Mammary microvascular endothelial cell (primary cell): ENCODE data around the gene VAV3. TPM values are rescaled to one million over a fixed set of nuclear protein-coding genes. Genes with fewer than 3 reads are reported as not detected.

Experiments used
- total RNA-seq: library from RNA; depleted of rRNA; stranded (reverse); fragments of >200 nt; gene quantifications from 2 replicates; pipeline ENCODE4 v1.2.3, GENCODE V29; 2015

The VAV3 gene, protein sequence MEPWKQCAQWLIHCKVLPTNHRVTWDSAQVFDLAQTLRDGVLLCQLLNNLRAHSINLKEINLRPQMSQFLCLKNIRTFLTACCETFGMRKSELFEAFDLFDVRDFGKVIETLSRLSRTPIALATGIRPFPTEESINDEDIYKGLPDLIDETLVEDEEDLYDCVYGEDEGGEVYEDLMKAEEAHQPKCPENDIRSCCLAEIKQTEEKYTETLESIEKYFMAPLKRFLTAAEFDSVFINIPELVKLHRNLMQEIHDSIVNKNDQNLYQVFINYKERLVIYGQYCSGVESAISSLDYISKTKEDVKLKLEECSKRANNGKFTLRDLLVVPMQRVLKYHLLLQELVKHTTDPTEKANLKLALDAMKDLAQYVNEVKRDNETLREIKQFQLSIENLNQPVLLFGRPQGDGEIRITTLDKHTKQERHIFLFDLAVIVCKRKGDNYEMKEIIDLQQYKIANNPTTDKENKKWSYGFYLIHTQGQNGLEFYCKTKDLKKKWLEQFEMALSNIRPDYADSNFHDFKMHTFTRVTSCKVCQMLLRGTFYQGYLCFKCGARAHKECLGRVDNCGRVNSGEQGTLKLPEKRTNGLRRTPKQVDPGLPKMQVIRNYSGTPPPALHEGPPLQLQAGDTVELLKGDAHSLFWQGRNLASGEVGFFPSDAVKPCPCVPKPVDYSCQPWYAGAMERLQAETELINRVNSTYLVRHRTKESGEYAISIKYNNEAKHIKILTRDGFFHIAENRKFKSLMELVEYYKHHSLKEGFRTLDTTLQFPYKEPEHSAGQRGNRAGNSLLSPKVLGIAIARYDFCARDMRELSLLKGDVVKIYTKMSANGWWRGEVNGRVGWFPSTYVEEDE
- total RNA-seq = 4.0 and 5.1 TPM in 2 replicates

GRCh38 chr1:107965110-107965991, at the start of gene VAV3:
VAV3 (minus strand) TSS chr1:107965180; CDS start chr1:107964869, 311 bp downstream.

Other genes starting within 250 kb of the VAV3 start
- gene SLC25A24, start 235.2 kb upstream of the VAV3 start, total RNA-seq = 45.6 and 51.4 TPM in 2 replicates